GM12875 (cell line): ENCODE results near the gene IMPACT.
A peak's percentile ranks its signal among the peaks of the same experiment; 100 is the strongest.

Experiments
- H3K4me3 ChIP-seq: one replicate; pipeline ENCODE4 v1.5.1; 2011; ENCODE audit warnings: low read depth, low read length, control low read depth
- CTCF ChIP-seq: IDR thresholded peaks from 2 replicates; pipeline ENCODE4 v1.5.1; 2011; ENCODE audit warnings: low read depth, mild to moderate bottlenecking, control low read depth, inconsistent platforms, low read length, moderate library complexity, borderline replicate concordance; ENCODE audit not compliant: insufficient read depth

The IMPACT gene

DNA sequence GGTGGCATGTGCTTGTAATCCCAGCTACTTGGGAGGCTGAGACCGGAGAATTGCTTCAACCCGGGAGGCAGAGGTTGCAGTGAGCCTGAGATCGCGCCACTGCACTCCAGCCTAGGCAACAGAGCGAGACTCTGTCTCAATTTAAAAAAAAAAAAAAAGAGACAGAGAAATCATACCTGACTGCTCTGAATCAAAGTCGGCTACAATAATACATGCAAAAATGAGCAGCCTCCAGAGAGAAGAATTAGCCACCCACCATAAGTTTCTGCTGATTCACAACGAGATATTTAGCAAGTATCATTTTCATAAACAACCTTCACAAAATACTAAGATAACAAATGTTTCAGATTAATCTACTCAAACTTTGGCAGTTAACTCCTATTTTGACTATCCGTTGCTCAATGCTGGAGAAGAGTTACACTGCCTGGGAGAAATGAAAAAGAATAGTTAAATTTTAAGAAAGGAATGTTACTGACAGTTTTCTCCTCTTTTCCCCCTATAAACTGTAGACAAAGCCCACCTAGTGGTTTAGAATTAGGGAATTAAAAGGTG lies 30.3 kb upstream of the IMPACT start:
- no peak for TF ChIP-seq CTCF
- H3K4me3 ChIP-seq: no peak overlapping the region

DNA sequence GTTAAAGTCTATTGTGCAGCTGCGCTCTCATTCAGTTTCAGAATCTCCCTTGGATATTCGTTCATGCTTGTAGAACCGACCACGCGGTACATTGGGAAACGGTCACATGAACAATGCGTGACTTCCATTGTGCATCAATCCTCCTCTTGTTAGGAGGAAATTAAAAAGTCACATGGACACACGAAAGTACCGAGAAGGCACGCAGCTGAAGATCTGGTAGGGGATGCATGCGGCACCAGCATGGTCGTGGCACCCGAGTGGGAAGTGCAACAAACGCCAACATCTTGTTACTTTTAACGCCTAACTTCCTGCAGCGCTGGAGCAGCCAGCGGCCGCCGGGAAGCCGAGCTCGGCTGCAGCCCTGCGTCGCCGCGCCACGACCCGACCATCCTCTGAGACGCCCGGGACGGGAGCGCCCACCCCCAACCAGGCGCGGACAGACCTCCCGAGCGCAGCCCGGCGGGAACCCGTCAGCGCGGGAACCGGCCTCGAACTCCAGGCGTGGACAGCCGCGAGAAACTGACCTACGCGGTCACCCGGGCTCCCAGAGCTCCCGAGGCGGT lies 29.3 kb upstream of the IMPACT start:
- no peak overlapping the region for H3K4me3 ChIP-seq
- no peak for TF ChIP-seq CTCF

- no peak for TF ChIP-seq CTCF
- H3K4me3 ChIP-seq: no peak within 1 kb of the TSS
Measured at GRCh38 chr18:24397694-24398368, 28.6 kb upstream of the IMPACT start, which contains the start of gene OSBPL1A. OSBPL1A (minus strand) TSS chr18:24397824; CDS start chr18:24377533, 20,291 bp downstream.

DNA sequence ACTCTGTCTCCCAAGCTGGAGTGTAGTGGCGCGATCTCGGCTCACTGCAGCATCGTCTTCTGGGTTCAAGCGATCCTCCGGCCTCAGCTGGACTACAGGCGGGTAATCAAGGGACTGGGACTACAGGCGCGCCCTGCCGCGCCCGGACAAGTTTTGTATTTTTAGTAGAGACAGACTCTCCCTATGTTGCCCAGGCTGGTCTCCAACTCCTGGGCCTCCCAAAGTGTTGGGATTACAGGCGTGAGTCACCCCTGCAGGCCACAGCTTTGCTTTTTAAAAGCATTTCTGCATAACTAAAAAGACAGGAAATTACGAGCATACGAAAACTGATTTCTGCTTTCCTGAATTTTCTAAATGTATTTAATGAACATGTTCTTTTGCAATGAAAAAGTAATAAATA lies 27.9 kb upstream of the IMPACT start:
- H3K4me3 ChIP-seq: no peak overlapping the region
- TF ChIP-seq CTCF: no peak

DNA sequence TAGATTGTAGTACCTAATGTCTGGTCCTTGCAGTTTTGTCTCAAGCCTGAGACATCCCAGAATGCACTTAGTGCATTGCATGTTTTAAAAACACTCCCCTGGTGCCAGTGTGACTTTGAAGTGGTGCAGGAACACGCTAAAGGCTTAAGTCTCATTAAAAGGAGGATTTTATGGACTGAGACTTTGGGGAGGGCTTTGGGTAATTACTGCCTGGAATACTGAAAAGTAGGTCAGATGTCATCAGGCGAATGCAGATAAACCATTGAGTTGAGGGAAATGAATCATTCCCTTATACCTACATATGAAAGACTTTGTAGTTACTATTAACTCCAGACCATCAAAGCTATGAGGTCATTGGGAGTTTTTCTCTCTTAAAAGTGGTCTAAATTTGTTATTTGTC lies 25.9 kb upstream of the IMPACT start:
- no peak overlapping the region for H3K4me3 ChIP-seq
- TF ChIP-seq CTCF: no peak

DNA sequence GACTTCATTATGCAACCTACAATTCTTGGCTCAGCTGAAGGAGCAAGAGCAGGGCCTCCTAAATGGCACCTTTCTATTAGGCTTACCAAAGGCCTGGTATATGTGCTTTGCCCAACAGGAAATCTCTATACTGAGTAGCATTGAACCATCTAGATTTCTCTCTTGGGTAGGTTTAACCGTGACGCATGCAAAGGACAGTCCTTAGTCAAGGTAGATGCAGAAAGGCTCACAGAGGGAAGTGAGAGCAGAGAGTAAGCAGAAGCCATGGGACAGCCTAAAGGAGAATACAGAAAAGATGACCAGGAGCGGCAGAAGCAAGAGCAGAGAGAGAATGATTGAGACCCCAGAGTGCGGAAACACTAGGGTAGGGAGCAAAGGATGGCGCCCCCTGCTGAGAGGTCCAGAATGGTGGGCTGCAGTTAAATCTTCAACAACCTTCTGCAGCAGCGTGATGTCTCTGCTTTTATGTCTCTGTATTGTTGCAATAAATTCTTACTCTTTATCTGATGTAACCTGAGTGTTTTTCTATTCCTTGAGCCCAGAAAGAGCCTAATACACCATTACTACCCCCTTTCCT lies 24.2 kb upstream of the IMPACT start:
- H3K4me3 ChIP-seq: no peak overlapping the region
- peak; percentile 25; the same call in 1 of the 2 replicates for TF ChIP-seq CTCF
